Prostate gland (tissue), 2 donors: ENCODE results near the gene TOMM40.

Experiments used
- CTCF ChIP-seq, 4 experiments: fragments of 200-600 bp in 2 of 4; fragments of 450-650 bp in 2 of 4; sonication (generic) in 2 of 4; IDR thresholded peaks; 1 replicate in 3 of 4; 2 replicates in 1 of 4; pipeline ENCODE4 v1.5.1; 2016 to 2019; ENCODE audit warnings: antibody characterized with exemption in 4 of 4, mild to moderate bottlenecking in 2 of 4, moderate library complexity in 2 of 4
- POLR2A ChIP-seq: fragments of 450-650 bp; IDR thresholded peaks from one replicate; pipeline ENCODE4 v1.6.1; 2016; ENCODE audit warnings: antibody characterized with exemption, mild to moderate bottlenecking
- POLR2AphosphoS5 ChIP-seq: sonication (generic); formaldehyde crosslinking; IDR thresholded peaks from one replicate; pipeline ENCODE4 v1.6.1; 2017; ENCODE audit warnings: antibody characterized with exemption

- TF ChIP-seq CTCF (IDR thresholded peaks at IDR 0.05): no peak
- no peak for TF ChIP-seq POLR2A
- no peak for TF ChIP-seq POLR2AphosphoS5
Measured at GRCh38 chr19:44879309-44880065, 11.6 kb upstream of the TOMM40 start.
